ENCODE data around the gene FRYL. TPM values are rescaled to one million over a fixed set of nuclear protein-coding genes. Genes with fewer than 3 reads are reported as not detected.

The FRYL gene
- total RNA-seq, 4 donors from 2014 or later: 51.1 to 96.5 (median 70.6) TPM

GRCh38 chr4:48499551-48500066 is 280.5 kb downstream of the FRYL start:
- no peak overlapping the region for H3K4me3 ChIP-seq (ENCODE audit: low read depth, poor library complexity, severe bottlenecking)
- intact Hi-C loops (cut with DNase I; ENCODE audit: low total_unique reads): no loop called here
- no peak for DNase-seq (ENCODE audit: low spot score in 2 of 2)
- TF ChIP-seq, protein P1, sequence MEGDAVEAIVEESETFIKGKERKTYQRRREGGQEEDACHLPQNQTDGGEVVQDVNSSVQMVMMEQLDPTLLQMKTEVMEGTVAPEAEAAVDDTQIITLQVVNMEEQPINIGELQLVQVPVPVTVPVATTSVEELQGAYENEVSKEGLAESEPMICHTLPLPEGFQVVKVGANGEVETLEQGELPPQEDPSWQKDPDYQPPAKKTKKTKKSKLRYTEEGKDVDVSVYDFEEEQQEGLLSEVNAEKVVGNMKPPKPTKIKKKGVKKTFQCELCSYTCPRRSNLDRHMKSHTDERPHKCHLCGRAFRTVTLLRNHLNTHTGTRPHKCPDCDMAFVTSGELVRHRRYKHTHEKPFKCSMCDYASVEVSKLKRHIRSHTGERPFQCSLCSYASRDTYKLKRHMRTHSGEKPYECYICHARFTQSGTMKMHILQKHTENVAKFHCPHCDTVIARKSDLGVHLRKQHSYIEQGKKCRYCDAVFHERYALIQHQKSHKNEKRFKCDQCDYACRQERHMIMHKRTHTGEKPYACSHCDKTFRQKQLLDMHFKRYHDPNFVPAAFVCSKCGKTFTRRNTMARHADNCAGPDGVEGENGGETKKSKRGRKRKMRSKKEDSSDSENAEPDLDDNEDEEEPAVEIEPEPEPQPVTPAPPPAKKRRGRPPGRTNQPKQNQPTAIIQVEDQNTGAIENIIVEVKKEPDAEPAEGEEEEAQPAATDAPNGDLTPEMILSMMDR (IDR thresholded peaks at IDR 0.05): no peak
- TF ChIP-seq POLR2A (IDR thresholded peaks at IDR 0.05): no peak
- whole genome bisulfite sequencing, 2 donors: 79 to 87% methylated on average over 3 of the region's 3 CpGs

DNA sequence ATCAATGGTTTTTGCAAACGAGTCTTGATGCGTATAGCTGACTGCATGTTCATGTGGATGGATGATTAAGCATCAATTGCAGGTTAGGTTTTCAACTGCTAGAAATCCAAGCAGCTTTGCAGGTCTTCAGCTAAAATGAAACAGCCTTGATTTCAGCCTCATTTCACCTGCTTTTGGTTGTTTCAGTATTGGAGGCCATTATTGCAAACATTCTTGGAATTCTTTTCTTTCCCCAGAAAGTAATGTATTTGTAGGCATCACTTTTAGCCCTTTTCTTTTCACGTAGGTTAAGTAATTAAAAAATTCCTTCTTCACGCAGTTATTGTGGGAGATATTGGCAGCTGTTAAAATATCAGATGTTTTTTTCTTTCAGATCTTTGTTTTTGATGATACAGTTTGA is 281.2 kb downstream of the FRYL start:
- TF ChIP-seq POLR2A (IDR thresholded peaks at IDR 0.05): no peak
- TF ChIP-seq, protein P1 (IDR thresholded peaks at IDR 0.05): no peak
- no peak for DNase-seq (ENCODE audit: low spot score in 2 of 2)
- 84 to 86% methylated on average over 4 of the region's 4 CpGs for WGBS, 2 donors
- intact Hi-C loops (cut with DNase I; ENCODE audit: low total_unique reads): no loop called here
- H3K4me3 ChIP-seq (ENCODE audit: low read depth, poor library complexity, severe bottlenecking): no peak overlapping the region

DNA sequence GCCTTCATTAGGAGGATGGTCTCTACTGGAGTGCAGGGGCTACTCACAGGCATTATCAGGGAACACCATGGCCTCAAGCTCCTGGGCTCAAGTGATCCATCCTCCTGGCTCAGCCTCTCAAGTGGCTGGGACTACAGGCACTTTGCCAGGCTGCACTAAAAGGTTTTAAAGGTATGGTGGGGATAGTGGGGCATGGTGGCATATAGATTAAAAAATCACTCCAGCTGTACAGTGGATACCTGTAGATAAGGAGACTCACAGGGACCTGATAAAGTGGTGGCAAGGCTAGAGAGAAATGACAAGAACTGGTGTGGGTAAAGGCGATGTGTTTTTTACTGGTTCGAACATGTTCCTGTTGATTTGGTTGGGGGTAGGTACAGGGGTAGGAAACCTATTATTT is 284.1 kb downstream of the FRYL start:
- TF ChIP-seq, protein P1 (IDR thresholded peaks at IDR 0.05): no peak
- intact Hi-C loops (cut with DNase I; ENCODE audit: low total_unique reads): no loop called here
- no peak overlapping the region for H3K4me3 ChIP-seq (ENCODE audit: low read depth, poor library complexity, severe bottlenecking)
- DNase-seq (ENCODE audit: low spot score in 2 of 2): no peak
- 96% methylated on average over 2 of the region's 2 CpGs for WGBS, 2 donors

DNA sequence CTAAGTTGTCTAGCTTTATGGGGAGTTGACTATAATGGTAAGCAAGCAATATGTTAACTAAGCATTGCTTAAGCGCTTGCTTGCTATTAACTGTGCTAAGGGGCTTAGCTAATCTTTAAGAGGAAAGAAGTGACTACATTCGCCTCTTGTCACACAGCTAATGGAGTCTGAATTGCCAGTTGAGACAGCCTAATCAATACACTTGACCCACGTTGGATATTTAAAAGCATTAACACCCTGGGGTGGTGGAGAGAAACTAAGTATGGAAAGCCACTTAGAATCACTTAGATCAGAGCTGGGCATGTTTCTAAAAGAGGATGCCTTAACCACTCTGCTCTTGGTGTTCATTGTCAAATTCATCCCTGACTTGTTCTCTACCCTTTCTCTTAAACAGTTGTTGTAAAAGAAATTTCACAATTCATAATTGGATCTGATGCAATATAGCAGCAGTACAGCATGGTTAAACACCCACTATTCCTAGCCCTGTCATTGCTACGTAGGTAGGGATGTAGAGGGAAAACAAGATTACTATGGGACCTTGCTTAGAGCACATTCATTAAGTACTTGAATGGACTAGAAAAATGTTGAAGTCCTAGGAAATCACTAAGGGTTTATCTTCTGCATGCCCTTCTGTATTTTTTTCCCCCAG is 286.5 kb downstream of the FRYL start:
- H3K4me3 ChIP-seq (ENCODE audit: low read depth, poor library complexity, severe bottlenecking): no peak overlapping the region
- 81 to 83% methylated on average over 4 of the region's 4 CpGs for WGBS, 2 donors
- intact Hi-C loops (cut with DNase I; ENCODE audit: low total_unique reads): no loop called here
- no peak for TF ChIP-seq POLR2A (IDR thresholded peaks at IDR 0.05)
- TF ChIP-seq, protein P1 (IDR thresholded peaks at IDR 0.05): no peak
- no peak for DNase-seq (ENCODE audit: low spot score in 2 of 2)

DNA sequence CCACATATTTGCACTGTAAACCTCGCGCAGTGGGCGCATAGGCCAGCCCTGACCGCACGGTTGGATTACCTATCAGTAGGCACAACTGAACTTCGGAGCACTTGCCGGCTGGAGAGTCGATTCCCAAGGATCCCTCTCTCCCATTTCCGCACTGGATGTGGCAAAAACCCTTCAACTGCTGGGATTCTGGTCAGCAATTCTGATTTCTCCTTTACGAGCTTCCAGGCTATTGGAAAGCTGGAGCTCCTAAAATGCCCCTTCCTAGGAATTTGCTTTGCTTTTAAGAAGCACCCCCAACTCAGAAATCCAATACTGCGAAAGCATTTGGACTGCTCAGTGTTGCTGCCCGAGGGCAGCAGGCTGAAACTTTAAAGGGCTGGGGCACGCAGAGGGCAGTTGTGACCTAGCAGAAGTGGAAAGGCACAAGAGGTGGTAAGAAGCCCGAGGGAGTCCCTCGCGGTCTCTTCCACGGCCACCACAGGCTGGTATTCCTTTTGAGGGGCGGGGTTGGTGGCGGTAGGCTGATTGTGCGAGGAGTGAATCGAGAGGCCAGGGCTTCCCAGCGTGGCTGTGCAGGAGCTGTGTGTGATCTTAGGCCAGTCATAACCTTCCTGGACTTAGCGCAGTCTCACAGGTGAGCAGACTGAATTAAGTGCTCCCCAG is 288.4 kb downstream of the FRYL start:
- WGBS, 2 donors: 76 to 82% methylated on average over 23 of the region's 23 CpGs
- DNase-seq (ENCODE audit: low spot score in 2 of 2): no peak
- intact Hi-C loops (cut with DNase I; ENCODE audit: low total_unique reads): no loop called here
- H3K4me3 ChIP-seq (ENCODE audit: low read depth, poor library complexity, severe bottlenecking): no peak overlapping the region
- TF ChIP-seq POLR2A (IDR thresholded peaks at IDR 0.05): no peak
- TF ChIP-seq, protein P1 (IDR thresholded peaks at IDR 0.05): no peak

All from lower leg skin (tissue), 4 donors.